Psoas muscle (tissue), 8 donors: Measurements from ENCODE around the gene RPL27A. TPM values are rescaled to one million over a fixed set of nuclear protein-coding genes. Genes with fewer than 3 reads are reported as not detected.
A peak's percentile ranks its signal among the peaks of the same experiment; 100 is the strongest.

Source experiments
- ATAC-seq, 4 donors: fragments of 200-7000 bp; cut with Tn5 transposase; one replicate each; pipeline ENCODE4 v1.9.1; 2020; ENCODE audit warnings: moderate library complexity in 3 of 4, mild to moderate bottlenecking in 2 of 4
- DNase-seq, 2 donors: peaks; one replicate each; pipeline ENCODE4 v3.0.0-alpha.2; 2020
- H3K27ac ChIP-seq: fragments of 200-600 bp; one replicate; pipeline ENCODE4 v1.8.0; 2022
- H3K27me3 ChIP-seq, 3 donors: fragments of 200-600 bp in 1 of 3; one replicate each; pipeline versions ENCODE4 v1.6.1 to v1.8.0; 2013 to 2022; ENCODE audit warnings: low read length in 2 of 3, mild to moderate bottlenecking in 2 of 3, moderate library complexity in 1 of 3; ENCODE audit not compliant: insufficient read depth in 3 of 3
- H3K36me3 ChIP-seq, 2 donors: fragments of 200-600 bp in 1 of 2; one replicate each; pipeline versions ENCODE4 v1.6.1 to v1.8.0; 2013 to 2022; ENCODE audit warnings: low read depth in 1 of 2, mild to moderate bottlenecking in 1 of 2, moderate library complexity in 1 of 2; ENCODE audit not compliant: insufficient read depth in 1 of 2
- H3K4me1 ChIP-seq: fragments of 200-600 bp; one replicate; pipeline ENCODE4 v1.8.0; 2022
- H3K4me3 ChIP-seq: fragments of 200-600 bp; one replicate; pipeline ENCODE4 v1.8.0; 2022; ENCODE audit warnings: mild to moderate bottlenecking
- H3K9me3 ChIP-seq: fragments of 200-600 bp; one replicate; pipeline ENCODE4 v1.8.0; 2022
- CTCF ChIP-seq: fragments of 200-600 bp; IDR thresholded peaks from one replicate; pipeline ENCODE4 v1.8.0; 2022; ENCODE audit warnings: antibody characterized with exemption
- WGBS, 3 donors: extraction: QIAGEN DNeasy Blood & Tissue Kit; methylation state at CpG; one replicate each; pipeline versions ENCODE4 v1.1.6 to v1.1.7; 2013; 5-methylcytosine and 5-hydroxymethylcytosine counted together
- intact Hi-C, 2 donors: fragments of 100-400 bp; cut with DNase I; formaldehyde crosslinking; loops; one replicate each; pipeline versions ENCODE4 v1.11.0 to v1.14.2; 2022
- polyA plus RNA-seq, 3 donors: library from polyadenylated mRNA; stranded (reverse); fragments of 200-250 nt; gene quantifications; one replicate each; pipeline ENCODE4 v1.2.3, GENCODE V29; 2013
- total RNA-seq, 4 donors: library from RNA; stranded (reverse); fragmentation: NEBNext Ultra II Directional in 2 of 4; extraction: Animal tissue kit (Norgen Biotek cat#: 25700) in 2 of 4; gene quantifications; one replicate each; pipeline versions ENCODE4 v1.2.1 to v1.2.4, GENCODE V29; 2021 to 2023
- donor health status: healthy with polysubstance abuse.
- donor health status: DM: no; HTN: no; CAD: no; lungs with moderate emphysema.
- donor health status: Bipolar disorder and iron deficiency.
- donor health status: healthy.
- donor health status: DM: yes; HTN: yes; CAD: no.
- donor health status: DM: no; HTN: no; CAD: no.
- donor health status: DM: no; HTN: no; CAD: no.
- donor health status: DM: yes; HTN: yes; CAD: no.

The RPL27A gene
- total and polyA plus RNA-seq, 7 donors = 308 to 2,060 (median 673) TPM

- H3K4me3 ChIP-seq = no peak overlapping the region
- intact Hi-C loops = no loop called here
- no peak for TF ChIP-seq CTCF
- no peaks in the 10 kb centered on the region for H3K27me3 ChIP-seq
- no peaks in the 10 kb centered on the region for H3K9me3 ChIP-seq
- DNase-seq = no peak
- H3K4me1 ChIP-seq = peaks cover 9% of the 10 kb centered on the region
- H3K36me3 ChIP-seq = peaks cover under 1 to 24% of the 10 kb centered on the region in 2 donors
- H3K27ac ChIP-seq = no peak overlapping the region
- ATAC-seq = no peak
- 75 to 100% (median 77%) methylated on average over 1 of the region's 1 CpG for WGBS, 3 donors
Observed at GRCh38 chr11:8679006-8679405, 3.6 kb upstream of the RPL27A start.

GRCh38 chr11:8681837-8682302, 722 bp upstream of the RPL27A start:
- no peaks in the 10 kb centered on the region for H3K9me3 ChIP-seq
- H3K4me3 ChIP-seq = peak overlapping the region; percentile 96
- H3K4me1 ChIP-seq = peaks cover 17% of the 10 kb centered on the region
- H3K27ac ChIP-seq = peak overlapping the region; percentile 93
- ATAC-seq (peak in 1 of 4 donors; percentile 56), DNase-seq (no peak)
- peaks cover 16 to 50% of the 10 kb centered on the region in 2 donors for H3K36me3 ChIP-seq
- intact Hi-C loops = loop anchor here (2.0 to 5.0 kb wide), 2 partner anchors 130 to 283 kb away; partner anchors contain the start of gene TMEM9B (in 1 of the 2)
- H3K27me3 ChIP-seq = no peaks in the 10 kb centered on the region
- WGBS, 3 donors = 25 to 32% (median 28%) methylated on average over 14 of the region's 14 CpGs
- no peak for TF ChIP-seq CTCF

- ATAC-seq = peak; percentile 15 to 28 (median 24)
- peak in 1 of 2 donors; percentile 31 for DNase-seq
- 3% methylated on average over 27 of the region's 27 CpGs for WGBS, 3 donors
- H3K4me1 ChIP-seq = peaks cover 30% of the 10 kb centered on the region
- H3K4me3 ChIP-seq = peak overlapping the region; percentile 96
- TF ChIP-seq CTCF = no peak
- peak overlapping the region; percentile 93 for H3K27ac ChIP-seq
- H3K36me3 ChIP-seq = peaks cover 18 to 47% of the 10 kb centered on the region in 2 donors
- intact Hi-C loops = loop anchor here (2.0 to 5.0 kb wide), 2 partner anchors 129 to 282 kb away; partner anchors contain the start of gene TMEM9B (in 1 of the 2)
- no peaks in the 10 kb centered on the region for H3K27me3 ChIP-seq
- no peaks in the 10 kb centered on the region for H3K9me3 ChIP-seq
Observed at GRCh38 chr11:8683115-8683807, 669 bp downstream of the RPL27A start.

GRCh38 chr11:8684600-8685290, 2.2 kb downstream of the RPL27A start:
- DNase-seq (no peak), ATAC-seq (no peak)
- no peak for TF ChIP-seq CTCF
- Histone ChIP-seq H3K27me3 (no peaks in the 10 kb centered on the region), H3K9me3 (no peaks in the 10 kb centered on the region), H3K4me3 (peak overlapping the region; percentile 96), H3K27ac (peak overlapping the region; percentile 93), H3K36me3 (peaks cover 18 to 34% of the 10 kb centered on the region in 2 donors), H3K4me1 (peaks cover 35% of the 10 kb centered on the region)
- WGBS, 3 donors = 79 to 89% (median 84%) methylated on average over 5 to 6 of the region's 6 CpGs
- intact Hi-C loops = loop anchor here in 1 of 2 donors (5.0 kb wide), 2 partner anchors 128 to 278 kb away; partner anchors contain the start of gene TMEM9B
